ENCODE results near the gene NDUFA1. TPM values are rescaled to one million over a fixed set of nuclear protein-coding genes. Genes with fewer than 3 reads are reported as not detected.
"Not testable (repeated sequence)": the region's sequence is repeated elsewhere in the genome, so short reads cannot be mapped to it uniquely, and the experiment has no call there.

NDUFA1 gene
- total RNA-seq, 1 donor from 2014 or later, result 95.0 TPM

DNA sequence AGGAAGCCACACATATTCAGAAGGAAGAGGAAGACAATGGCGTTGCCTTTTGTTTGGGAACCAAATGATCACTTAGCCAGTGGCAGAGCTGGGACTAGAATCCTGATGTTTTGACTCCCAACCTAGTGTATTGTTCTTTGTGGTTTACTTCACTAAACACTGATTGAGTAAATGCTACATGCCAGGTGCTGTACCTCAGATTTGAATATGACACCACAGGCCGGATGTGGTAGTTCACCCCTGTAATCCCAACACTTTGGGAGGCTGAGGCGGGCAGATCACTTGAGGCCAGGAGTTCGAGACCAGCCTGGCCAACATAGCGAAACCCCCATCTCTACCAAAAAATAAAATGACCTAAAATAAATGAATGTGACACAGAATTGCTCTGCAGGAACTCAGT lies 8.4 kb downstream of the NDUFA1 start:
- DNase-seq (ENCODE audit: low spot score), result no peak
- Mint-ChIP-seq H3K27me3 (ENCODE audit: unreplicated experiment) (no peaks in the 10 kb centered on the region), H3K4me1 (ENCODE audit: unreplicated experiment) (peaks cover 12% of the 10 kb centered on the region), H3K4me3 (ENCODE audit: unreplicated experiment) (peak overlapping the region; percentile 7), H3K36me3 (ENCODE audit: low read depth, unreplicated experiment) (no peaks in the 10 kb centered on the region), H3K9me3 (ENCODE audit: unreplicated experiment) (no peaks in the 10 kb centered on the region), H3K27ac (ENCODE audit: unreplicated experiment) (peak overlapping the region; percentile 84)
- TF ChIP-seq, protein P1, sequence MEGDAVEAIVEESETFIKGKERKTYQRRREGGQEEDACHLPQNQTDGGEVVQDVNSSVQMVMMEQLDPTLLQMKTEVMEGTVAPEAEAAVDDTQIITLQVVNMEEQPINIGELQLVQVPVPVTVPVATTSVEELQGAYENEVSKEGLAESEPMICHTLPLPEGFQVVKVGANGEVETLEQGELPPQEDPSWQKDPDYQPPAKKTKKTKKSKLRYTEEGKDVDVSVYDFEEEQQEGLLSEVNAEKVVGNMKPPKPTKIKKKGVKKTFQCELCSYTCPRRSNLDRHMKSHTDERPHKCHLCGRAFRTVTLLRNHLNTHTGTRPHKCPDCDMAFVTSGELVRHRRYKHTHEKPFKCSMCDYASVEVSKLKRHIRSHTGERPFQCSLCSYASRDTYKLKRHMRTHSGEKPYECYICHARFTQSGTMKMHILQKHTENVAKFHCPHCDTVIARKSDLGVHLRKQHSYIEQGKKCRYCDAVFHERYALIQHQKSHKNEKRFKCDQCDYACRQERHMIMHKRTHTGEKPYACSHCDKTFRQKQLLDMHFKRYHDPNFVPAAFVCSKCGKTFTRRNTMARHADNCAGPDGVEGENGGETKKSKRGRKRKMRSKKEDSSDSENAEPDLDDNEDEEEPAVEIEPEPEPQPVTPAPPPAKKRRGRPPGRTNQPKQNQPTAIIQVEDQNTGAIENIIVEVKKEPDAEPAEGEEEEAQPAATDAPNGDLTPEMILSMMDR (IDR thresholded peaks at IDR 0.05; ENCODE audit: unreplicated experiment), result no peak

GRCh38 chrX:119880552-119881437 lies 9.2 kb downstream of the NDUFA1 start:
- DNase-seq (ENCODE audit: low spot score), result peak; percentile 18
- Mint-ChIP-seq H3K36me3 (ENCODE audit: low read depth, unreplicated experiment) (no peaks in the 10 kb centered on the region), H3K9me3 (ENCODE audit: unreplicated experiment) (no peaks in the 10 kb centered on the region)

GRCh38 chrX:119885554-119886428 lies 14.2 kb downstream of the NDUFA1 start:
- Mint-ChIP-seq H3K27ac (ENCODE audit: unreplicated experiment) (no peak overlapping the region), H3K27me3 (ENCODE audit: unreplicated experiment) (no peaks in the 10 kb centered on the region), H3K4me3 (ENCODE audit: unreplicated experiment) (no peak overlapping the region), H3K4me1 (ENCODE audit: unreplicated experiment) (peaks cover under 1% of the 10 kb centered on the region), H3K36me3 (ENCODE audit: low read depth, unreplicated experiment) (no peaks in the 10 kb centered on the region), H3K9me3 (ENCODE audit: unreplicated experiment) (no peaks in the 10 kb centered on the region)
- TF ChIP-seq, protein P1 (IDR thresholded peaks at IDR 0.05; ENCODE audit: unreplicated experiment), result no peak
- no peak for DNase-seq (ENCODE audit: low spot score)

More at GRCh38 chrX:119880552-119881437, 9.2 kb downstream of the NDUFA1 start:
- TF ChIP-seq, protein P1 (IDR thresholded peaks at IDR 0.05; ENCODE audit: unreplicated experiment), result peak; percentile 29
- H3K27ac Mint-ChIP-seq (ENCODE audit: unreplicated experiment), result peak overlapping the region; percentile 70
- peaks cover 12% of the 10 kb centered on the region for H3K4me1 Mint-ChIP-seq (ENCODE audit: unreplicated experiment)
- no peaks in the 10 kb centered on the region for H3K27me3 Mint-ChIP-seq (ENCODE audit: unreplicated experiment)
- H3K4me3 Mint-ChIP-seq (ENCODE audit: unreplicated experiment), result no peak overlapping the region

GRCh38 chrX:119887721-119888425 lies 16.2 kb downstream of the NDUFA1 start:
- H3K36me3 Mint-ChIP-seq (ENCODE audit: low read depth, unreplicated experiment), result no peaks in the 10 kb centered on the region
- no peak overlapping the region for H3K27ac Mint-ChIP-seq (ENCODE audit: unreplicated experiment)
- TF ChIP-seq, protein P1 (IDR thresholded peaks at IDR 0.05; ENCODE audit: unreplicated experiment), result peak; percentile 51
- H3K27me3 Mint-ChIP-seq (ENCODE audit: unreplicated experiment), result no peaks in the 10 kb centered on the region
- H3K4me3 Mint-ChIP-seq (ENCODE audit: unreplicated experiment), result no peak overlapping the region
- H3K4me1 Mint-ChIP-seq (ENCODE audit: unreplicated experiment), result no peaks in the 10 kb centered on the region
- peak; percentile 72 for DNase-seq (ENCODE audit: low spot score)
- no peaks in the 10 kb centered on the region for H3K9me3 Mint-ChIP-seq (ENCODE audit: unreplicated experiment)

DNA sequence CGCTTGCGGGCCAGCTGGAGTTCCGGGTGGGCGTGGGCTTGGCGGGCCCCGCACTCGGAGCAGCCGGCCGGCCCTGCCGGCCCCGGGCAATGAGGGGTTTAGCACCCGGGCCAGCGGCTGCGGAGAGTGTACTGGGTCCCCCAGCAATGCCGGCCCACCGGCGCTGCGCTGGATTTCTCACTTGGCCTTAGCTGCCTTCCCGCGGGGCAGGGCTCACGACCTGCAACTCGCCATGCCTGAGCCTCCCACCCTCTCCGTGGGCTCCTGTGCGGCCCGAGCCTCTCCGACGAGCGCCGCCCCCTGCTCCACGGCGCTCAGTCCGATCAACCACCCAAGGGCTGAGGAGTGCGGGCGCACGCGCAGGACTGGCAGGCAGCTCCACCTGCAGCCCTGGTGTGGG lies 19.0 kb downstream of the NDUFA1 start:
- H3K9me3 Mint-ChIP-seq (ENCODE audit: unreplicated experiment); H3K27ac Mint-ChIP-seq (ENCODE audit: unreplicated experiment); H3K27me3 Mint-ChIP-seq (ENCODE audit: unreplicated experiment); DNase-seq (ENCODE audit: low spot score); H3K4me1 Mint-ChIP-seq (ENCODE audit: unreplicated experiment); H3K4me3 Mint-ChIP-seq (ENCODE audit: unreplicated experiment); H3K36me3 Mint-ChIP-seq (ENCODE audit: low read depth, unreplicated experiment): not testable (repeated sequence)

DNA sequence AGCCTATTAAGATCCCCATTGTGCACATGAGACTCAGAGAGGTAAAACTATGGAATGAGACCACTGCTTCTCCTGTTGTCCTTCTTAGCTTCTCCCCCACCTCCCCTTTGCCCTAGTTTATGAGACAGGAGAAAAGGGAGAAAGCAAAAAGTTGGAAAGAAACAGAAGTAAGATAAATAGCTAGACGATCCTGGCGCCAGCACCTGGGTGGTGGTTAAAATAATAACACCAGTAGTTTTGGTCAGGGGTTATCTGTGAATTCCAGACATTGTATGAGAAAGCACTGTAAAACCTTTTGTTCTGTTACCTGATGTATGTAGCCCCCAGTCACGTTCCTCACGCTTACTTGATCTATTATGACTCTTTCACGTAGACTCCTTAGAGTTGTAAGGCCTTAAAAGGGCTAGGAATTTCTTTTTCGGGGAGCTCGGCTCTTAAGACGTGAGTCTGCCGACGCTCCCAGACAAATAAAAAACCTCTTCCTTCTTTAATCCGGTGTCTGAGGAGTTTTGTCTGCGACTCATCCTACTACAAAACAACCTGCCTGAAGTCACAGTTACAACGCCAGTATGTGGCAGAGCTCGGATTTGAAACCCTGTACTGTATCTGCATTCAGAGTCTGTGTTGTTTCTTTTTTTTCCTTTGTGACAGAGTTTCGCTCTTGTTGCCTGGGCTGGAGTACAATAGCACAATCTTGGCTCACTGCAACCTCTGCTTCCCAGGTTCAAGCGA lies 20.5 kb downstream of the NDUFA1 start:
- not testable (repeated sequence) for H3K9me3 Mint-ChIP-seq (ENCODE audit: unreplicated experiment); H3K27me3 Mint-ChIP-seq (ENCODE audit: unreplicated experiment); H3K27ac Mint-ChIP-seq (ENCODE audit: unreplicated experiment); H3K4me3 Mint-ChIP-seq (ENCODE audit: unreplicated experiment); H3K36me3 Mint-ChIP-seq (ENCODE audit: low read depth, unreplicated experiment); H3K4me1 Mint-ChIP-seq (ENCODE audit: unreplicated experiment); DNase-seq (ENCODE audit: low spot score)
